HL-60 (cell line): ENCODE measurements around the gene TATDN3.
"Not testable (repeated sequence)": the region's sequence is repeated elsewhere in the genome, so short reads cannot be mapped to it uniquely, and the experiment has no call there.

ENCODE experiments used
- DNase-seq, 2 experiments: peaks; one replicate each; pipeline ENCODE4 v3.0.0-alpha.2; 2010 to 2020; ENCODE audit warnings: low read depth in 1 of 2, low spot score in 1 of 2
- H3K27ac ChIP-seq: fragments of 250-450 bp; sonication (Bioruptor Pico); replicated peaks from 2 replicates; pipeline ENCODE4 v1.5.1; 2020; ENCODE audit warnings: mild to moderate bottlenecking, moderate library complexity
- H3K27me3 ChIP-seq: fragments of 250-450 bp; sonication (Bioruptor Pico); 2 replicates; pipeline ENCODE4 v1.5.1; 2021; ENCODE audit warnings: mild to moderate bottlenecking, moderate library complexity; ENCODE audit not compliant: insufficient read depth, poor library complexity, severe bottlenecking
- H3K4me3 ChIP-seq: replicated peaks from 2 replicates; pipeline ENCODE4 v1.5.1; 2011; ENCODE audit warnings: mild to moderate bottlenecking, control low read depth, low read length; ENCODE audit not compliant: insufficient read depth
- GABPA ChIP-seq: IDR thresholded peaks from 2 replicates; pipeline ENCODE4 v1.6.1; 2012; ENCODE audit warnings: low read depth
- POLR2AphosphoS5 ChIP-seq: IDR thresholded peaks from 2 replicates; pipeline ENCODE4 v1.6.1; 2012; ENCODE audit warnings: low read depth
- SPI1 ChIP-seq: IDR thresholded peaks from 2 replicates; pipeline ENCODE4 v1.6.1; 2012; ENCODE audit warnings: low read depth, mild to moderate bottlenecking, borderline replicate concordance
- TF ChIP-seq, protein P1 (sequence below): IDR thresholded peaks from 2 replicates; pipeline ENCODE4 v1.6.1; 2012; ENCODE audit warnings: low read depth; ENCODE audit not compliant: insufficient replicate concordance
- TF ChIP-seq, protein P2 (sequence below): IDR thresholded peaks from one replicate; pipeline ENCODE4 v1.5.1; 2011; ENCODE audit warnings: low read length, control low read depth, inconsistent platforms; ENCODE audit not compliant: insufficient read depth

Gene TATDN3

DNA sequence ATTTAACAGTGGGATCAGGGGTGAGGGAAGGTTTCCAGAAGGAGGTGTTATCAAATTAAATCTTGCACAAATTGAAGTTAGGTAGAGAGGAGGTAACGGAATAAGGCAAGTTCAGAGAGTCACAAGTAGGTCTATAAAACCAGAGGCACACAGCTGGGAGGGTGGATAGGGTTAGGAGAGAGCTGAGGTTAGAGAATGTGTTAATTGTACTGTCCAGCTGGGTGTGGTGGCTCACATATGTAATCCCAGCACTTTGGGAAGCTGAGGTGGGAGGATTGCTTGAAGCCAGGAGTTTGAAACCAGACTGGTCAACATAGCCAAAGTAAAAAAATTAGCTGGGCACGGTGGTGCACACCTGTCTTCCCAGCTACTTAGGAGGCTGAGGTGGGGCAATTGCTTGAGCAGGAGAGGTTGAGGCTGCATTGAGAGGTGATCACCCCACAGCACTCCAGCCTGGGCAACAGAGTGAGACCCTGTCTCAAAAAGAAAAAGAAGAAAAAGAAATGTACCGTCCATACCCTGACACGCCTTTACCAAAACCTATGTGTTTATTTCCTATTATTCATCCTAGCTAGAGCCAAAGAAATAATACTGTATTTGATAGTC is 35.6 kb downstream of the TATDN3 start:
- no peak for DNase-seq
- H3K27ac ChIP-seq = no peak overlapping the region
- TF ChIP-seq, protein P1, sequence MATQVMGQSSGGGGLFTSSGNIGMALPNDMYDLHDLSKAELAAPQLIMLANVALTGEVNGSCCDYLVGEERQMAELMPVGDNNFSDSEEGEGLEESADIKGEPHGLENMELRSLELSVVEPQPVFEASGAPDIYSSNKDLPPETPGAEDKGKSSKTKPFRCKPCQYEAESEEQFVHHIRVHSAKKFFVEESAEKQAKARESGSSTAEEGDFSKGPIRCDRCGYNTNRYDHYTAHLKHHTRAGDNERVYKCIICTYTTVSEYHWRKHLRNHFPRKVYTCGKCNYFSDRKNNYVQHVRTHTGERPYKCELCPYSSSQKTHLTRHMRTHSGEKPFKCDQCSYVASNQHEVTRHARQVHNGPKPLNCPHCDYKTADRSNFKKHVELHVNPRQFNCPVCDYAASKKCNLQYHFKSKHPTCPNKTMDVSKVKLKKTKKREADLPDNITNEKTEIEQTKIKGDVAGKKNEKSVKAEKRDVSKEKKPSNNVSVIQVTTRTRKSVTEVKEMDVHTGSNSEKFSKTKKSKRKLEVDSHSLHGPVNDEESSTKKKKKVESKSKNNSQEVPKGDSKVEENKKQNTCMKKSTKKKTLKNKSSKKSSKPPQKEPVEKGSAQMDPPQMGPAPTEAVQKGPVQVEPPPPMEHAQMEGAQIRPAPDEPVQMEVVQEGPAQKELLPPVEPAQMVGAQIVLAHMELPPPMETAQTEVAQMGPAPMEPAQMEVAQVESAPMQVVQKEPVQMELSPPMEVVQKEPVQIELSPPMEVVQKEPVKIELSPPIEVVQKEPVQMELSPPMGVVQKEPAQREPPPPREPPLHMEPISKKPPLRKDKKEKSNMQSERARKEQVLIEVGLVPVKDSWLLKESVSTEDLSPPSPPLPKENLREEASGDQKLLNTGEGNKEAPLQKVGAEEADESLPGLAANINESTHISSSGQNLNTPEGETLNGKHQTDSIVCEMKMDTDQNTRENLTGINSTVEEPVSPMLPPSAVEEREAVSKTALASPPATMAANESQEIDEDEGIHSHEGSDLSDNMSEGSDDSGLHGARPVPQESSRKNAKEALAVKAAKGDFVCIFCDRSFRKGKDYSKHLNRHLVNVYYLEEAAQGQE = no peak
- TF ChIP-seq, protein P2, sequence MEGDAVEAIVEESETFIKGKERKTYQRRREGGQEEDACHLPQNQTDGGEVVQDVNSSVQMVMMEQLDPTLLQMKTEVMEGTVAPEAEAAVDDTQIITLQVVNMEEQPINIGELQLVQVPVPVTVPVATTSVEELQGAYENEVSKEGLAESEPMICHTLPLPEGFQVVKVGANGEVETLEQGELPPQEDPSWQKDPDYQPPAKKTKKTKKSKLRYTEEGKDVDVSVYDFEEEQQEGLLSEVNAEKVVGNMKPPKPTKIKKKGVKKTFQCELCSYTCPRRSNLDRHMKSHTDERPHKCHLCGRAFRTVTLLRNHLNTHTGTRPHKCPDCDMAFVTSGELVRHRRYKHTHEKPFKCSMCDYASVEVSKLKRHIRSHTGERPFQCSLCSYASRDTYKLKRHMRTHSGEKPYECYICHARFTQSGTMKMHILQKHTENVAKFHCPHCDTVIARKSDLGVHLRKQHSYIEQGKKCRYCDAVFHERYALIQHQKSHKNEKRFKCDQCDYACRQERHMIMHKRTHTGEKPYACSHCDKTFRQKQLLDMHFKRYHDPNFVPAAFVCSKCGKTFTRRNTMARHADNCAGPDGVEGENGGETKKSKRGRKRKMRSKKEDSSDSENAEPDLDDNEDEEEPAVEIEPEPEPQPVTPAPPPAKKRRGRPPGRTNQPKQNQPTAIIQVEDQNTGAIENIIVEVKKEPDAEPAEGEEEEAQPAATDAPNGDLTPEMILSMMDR = no peak
- TF ChIP-seq SPI1 (no peak), POLR2AphosphoS5 (no peak), GABPA (no peak)
- no peak overlapping the region for H3K4me3 ChIP-seq
- H3K27me3 ChIP-seq = no peaks in the 10 kb centered on the region

DNA sequence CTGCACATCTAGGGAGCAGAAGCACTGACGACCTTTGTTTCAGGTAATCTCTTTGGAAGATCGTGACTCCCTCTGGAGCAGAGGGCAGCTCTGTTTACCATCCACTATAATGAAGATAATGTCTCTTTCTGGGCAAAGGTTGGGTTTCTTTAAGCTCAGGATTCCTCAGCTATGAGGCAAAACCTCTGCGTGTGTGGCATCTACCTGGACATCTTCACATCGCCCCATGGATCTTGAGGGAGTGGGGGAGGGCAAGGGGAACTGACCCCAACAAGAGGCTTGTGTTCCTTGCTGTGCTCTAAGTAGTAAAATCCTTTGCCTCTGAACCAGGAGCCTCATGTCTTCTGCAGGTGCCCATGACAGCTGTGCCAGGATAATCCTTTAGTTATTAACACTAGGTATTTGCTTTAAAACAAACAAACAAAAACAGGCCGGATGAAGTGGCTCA is 36.2 kb downstream of the TATDN3 start:
- DNase-seq = no peak
- Histone ChIP-seq H3K27me3 (no peaks in the 10 kb centered on the region), H3K4me3 (no peak overlapping the region), H3K27ac (no peak overlapping the region)
- TF ChIP-seq GABPA (no peak), POLR2AphosphoS5 (no peak), SPI1 (no peak)
- TF ChIP-seq, protein P1 = no peak
- TF ChIP-seq, protein P2 = no peak

DNA sequence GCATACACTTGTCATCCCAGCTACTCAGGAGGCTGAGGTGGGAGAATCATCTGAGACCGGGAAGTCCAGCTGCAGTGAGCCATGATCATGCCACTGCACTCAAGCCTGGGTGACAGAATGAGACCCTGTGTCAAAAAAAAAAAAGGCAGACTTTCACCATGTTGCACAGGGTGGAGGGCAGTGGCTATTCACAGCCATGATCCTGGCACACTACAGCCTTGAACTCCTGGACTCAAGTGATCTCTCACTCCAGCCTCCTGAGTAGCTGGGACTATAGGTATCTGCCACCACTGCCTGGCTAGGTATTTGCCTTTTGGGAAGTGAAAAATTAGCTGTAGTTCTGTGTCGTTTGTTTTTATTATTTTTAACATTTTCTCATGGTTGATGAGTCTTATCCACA is 36.7 kb downstream of the TATDN3 start:
- Histone ChIP-seq H3K27ac (no peak overlapping the region), H3K27me3 (no peaks in the 10 kb centered on the region), H3K4me3 (no peak overlapping the region)
- no peak for DNase-seq
- no peak for TF ChIP-seq SPI1
- TF ChIP-seq, protein P2 = no peak

DNA sequence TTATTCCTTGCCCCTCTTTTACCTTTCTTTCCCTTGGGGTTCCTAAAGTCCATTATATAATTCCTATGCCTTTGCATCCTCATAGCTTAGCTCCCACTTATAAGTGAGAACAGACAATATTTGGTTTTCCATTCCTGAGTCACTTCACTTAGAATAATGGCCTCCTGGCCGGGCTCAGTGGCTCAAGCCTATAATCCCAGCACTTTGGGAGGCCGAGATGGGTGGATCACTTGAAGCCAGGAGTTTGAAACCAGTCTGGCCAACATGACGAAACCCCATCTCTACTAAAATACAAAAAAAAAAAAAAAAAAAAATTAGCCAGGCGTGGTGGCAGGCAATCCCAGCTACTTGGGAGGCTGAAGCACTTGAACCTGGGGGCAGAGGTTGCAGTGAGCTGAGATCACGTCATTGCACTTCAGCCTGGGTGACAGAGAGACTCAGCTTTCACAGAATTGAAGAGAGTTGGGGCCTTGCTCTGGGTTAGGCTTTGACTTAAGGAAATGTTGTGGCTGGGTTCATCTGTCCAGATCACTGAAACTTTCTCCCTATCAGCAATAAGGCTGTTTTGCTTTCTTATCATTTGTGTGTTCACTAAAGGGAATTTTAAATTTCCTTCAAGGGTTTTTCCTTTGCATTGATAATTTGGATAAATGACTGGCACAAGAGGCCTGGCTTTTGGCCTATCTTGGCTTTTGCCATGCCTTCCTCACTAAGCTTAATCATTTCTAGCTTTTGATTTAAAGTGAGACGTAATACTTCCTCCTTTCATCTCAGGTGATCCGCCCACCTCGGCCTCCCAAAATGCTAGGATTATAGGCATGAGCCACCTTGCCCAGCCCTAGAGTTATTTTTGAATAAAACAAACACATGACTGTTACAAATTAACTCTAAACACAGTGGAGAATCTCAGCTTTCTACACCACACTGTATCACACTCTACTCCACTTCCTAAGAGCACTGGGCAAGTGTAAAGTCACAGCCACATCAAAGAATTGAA is 41.8 kb downstream of the TATDN3 start:
- H3K4me3 ChIP-seq, H3K27ac ChIP-seq, H3K27me3 ChIP-seq, DNase-seq: not testable (repeated sequence)
